Measurements from ENCODE around the gene HAND2.

Gene HAND2

GRCh38 chr4:173529477-173530325 lies at the start of gene HAND2:
TSS of gene HAND2 (minus strand) at chr4:173530229. CDS start at chr4:173529289, 940 bp downstream.
- FAIRE-seq: no peak

DNA sequence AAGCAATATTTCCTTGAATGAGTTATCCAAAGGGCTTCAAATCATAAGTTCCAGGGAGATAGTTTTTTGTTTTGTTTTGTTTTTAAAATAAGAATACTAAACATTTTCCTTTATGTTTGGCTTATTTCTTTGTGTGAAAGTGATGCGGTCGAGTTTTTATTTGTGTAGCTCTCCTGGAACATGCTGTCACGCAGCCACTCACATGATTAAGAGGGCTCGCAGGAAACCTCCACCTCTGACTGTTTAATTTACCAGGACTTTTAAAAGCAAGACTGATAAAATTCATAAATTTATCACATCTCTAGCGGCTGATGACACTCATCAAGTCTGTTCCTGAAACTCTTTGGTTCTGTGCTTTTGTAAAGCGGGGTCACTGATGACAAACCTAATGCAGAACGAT lies 48.9 kb upstream of the HAND2 start:
- FAIRE-seq: no peak

GRCh38 chr4:173577963-173578362 lies 47.9 kb upstream of the HAND2 start:
- FAIRE-seq: peak; percentile 91

GRCh38 chr4:173575482-173576152 lies 45.6 kb upstream of the HAND2 start:
- peak; percentile 86 for FAIRE-seq

DNA sequence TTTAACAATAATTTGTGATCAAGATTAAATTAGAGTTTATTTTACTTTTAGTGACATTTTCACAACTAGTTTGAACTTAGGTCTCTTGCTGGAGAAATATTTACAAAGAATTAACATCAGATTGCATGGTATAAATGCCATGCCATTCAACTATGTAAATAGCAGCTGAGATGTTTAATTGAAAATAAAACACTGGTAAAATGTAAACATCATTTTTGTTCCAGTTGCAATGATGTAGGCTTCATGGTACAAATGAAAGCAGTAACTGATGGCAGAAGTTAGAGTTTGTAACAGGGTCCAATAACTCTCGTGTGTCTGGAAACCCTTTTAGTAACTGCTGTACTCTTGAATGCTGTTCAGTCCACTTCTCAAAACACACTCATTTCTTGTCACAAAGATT lies 43.7 kb upstream of the HAND2 start:
- no peak for FAIRE-seq

DNA sequence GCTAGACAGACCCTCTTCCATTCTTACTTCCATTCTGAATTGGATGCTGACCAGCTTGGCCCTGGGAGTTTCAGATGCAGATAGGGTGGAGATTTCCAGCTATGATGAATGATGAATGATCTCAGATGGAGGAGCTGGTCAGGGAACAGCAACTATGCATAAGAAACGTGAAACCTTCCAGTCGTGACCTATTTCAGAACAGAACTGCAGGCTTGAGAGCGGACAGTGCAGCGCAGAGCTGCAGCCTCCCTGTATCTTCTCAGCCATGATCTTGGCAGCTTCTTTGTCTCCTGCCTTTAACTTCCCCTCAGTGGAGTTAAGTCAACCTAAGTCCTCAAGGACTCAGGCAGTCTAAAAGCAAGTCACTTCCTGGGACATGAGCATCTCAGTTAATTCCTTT lies 43.3 kb upstream of the HAND2 start:
- no peak for FAIRE-seq

GRCh38 chr4:173572493-173573129 lies 42.6 kb upstream of the HAND2 start:
- no peak for FAIRE-seq

DNA sequence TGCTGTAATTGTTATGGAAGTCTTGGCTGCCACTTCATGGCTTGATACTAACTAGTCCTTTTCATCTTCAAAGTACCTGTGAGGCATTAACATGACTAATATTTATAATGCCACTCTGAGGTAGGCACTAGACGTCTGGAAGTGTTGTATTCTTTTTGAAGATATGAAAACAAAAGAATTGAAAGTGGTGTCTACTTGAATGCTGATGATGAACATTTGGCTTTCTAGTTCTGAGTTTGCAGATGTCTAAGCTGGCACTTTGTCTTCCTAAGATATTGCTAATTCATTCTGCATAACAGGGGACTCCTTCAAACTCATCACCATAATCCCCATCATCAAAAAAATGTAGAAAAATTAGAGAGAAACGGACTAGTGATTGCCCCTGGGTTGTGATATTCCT lies 41.6 kb upstream of the HAND2 start:
- no peak for FAIRE-seq

GRCh38 chr4:173565281-173565680 lies 35.3 kb upstream of the HAND2 start:
- no peak for FAIRE-seq

GRCh38 chr4:173564461-173564860 lies 34.4 kb upstream of the HAND2 start:
- FAIRE-seq: no peak

DNA sequence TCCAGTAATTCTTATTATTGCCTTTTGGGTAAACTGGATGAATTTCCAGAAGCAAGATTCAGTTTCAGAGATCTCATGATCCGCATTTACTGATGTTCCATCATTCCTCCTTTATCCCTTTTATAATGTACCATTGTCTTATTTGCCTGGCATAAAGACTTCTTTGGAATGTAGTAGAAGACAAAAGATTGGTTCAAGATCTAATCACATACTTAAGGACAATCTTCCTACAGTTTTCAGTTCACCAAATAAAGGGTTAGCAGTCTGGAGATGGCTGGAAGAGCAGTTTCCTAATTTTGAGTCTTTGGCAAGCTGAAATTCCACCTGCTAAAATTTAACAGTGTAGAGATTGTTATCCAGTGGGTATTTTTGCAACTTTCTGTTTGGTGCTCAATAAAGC lies 30.9 kb upstream of the HAND2 start:
- FAIRE-seq: no peak

- FAIRE-seq: no peak
These were observed 26.5 kb upstream of the HAND2 start for GRCh38 chr4:173556398-173557131.

GRCh38 chr4:173547889-173548288 lies 17.9 kb upstream of the HAND2 start:
- FAIRE-seq: no peak

- no peak for FAIRE-seq
These were observed 16.7 kb upstream of the HAND2 start for GRCh38 chr4:173546776-173547175.

DNA sequence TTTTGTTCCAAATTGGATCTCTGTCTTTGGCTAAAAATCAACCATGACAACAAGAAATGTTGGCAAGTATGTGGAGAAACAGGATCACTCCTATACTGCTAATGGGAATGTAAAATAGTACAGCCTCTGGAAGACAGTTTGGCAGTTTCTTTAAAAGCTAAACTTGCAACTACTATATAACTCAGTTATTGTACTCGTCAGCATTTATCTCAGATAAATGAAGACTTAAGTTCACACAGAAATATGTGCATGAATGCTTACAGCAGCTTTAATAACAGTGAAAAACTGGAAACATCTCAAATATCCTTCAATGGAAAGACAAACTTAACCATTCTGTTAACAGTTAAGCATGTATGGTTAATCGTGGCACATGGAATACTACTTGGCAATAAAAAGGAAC lies 15.4 kb upstream of the HAND2 start:
- FAIRE-seq: no peak

DNA sequence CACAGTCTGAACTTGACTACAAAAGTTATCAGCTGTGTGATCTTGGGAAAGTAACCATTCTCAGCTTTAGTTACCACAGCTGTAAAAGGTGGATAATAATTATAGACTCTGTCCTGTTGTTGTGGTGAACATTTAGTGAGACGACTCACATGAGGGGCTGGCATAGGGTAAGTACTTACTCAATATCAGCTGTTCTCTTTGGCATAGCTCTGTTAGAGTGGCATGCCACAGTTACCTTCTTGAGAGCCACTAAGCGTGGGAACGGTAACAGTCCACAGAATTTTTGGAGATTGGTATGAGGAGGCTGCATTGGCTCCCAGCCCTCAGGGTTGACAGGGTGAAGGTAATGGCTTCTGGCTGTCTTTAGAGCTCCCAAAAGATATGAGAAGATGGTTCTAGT lies 13.2 kb upstream of the HAND2 start:
- no peak for FAIRE-seq

DNA sequence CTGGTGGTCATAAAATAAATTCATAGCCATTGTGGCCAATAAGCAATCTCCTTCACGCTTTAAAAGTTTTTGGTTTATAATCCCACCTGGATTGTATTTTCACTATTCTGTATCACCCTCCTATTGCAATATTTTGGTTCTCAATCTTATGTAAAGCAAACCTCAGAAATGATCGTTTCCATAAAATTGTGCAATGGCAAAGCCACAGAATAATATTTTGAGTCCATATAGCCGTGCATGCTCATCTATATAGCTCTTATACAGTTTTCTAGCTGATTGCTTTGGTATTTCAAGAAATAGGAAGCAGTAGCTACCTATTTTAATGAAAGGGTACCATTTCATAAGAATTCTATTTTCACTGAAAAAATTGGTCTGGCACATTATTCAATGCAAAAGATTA lies 10.0 kb upstream of the HAND2 start:
- FAIRE-seq: no peak

- FAIRE-seq: no peak
These were observed 8.9 kb upstream of the HAND2 start for GRCh38 chr4:173538909-173539445.

DNA sequence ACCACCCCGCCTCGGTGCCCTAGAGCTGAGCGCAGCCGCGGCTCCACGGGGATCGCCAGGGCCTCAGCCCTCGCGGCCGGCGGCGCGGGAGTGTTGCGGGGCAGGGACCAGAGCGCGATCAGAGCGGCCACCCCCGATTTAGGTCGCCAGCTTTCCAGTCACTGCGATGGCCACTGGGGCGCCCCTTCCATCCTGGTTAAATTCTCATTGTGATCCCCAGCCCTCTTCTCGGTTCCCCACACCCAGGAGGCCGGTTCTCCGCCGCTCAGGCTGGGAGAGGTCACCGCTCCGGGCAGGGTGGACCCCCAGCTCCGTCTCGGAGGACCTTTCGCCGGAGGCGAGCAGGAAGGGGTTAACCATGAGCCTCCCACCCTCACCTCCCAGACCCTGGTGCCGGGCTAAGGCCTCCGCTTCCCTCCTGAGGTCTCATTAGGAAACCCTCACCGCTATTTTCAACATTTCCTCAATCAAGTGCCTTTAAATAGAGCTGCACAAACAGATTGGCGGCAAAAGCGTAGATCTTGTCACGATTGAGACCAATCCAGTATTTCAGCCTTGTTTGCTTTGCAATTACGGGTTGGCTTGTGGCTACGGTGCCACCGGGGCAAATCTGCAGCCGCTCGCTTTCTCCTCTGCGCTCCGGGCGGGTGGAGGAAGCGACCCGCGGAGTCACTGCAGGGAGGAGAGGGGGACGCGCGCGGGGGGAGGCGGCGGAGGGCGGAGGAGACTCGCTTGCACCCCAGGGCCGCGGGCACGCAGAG lies 8.3 kb upstream of the HAND2 start:
- FAIRE-seq: no peak

- FAIRE-seq: no peak
These were observed 7.7 kb upstream of the HAND2 start for GRCh38 chr4:173537613-173538147.

DNA sequence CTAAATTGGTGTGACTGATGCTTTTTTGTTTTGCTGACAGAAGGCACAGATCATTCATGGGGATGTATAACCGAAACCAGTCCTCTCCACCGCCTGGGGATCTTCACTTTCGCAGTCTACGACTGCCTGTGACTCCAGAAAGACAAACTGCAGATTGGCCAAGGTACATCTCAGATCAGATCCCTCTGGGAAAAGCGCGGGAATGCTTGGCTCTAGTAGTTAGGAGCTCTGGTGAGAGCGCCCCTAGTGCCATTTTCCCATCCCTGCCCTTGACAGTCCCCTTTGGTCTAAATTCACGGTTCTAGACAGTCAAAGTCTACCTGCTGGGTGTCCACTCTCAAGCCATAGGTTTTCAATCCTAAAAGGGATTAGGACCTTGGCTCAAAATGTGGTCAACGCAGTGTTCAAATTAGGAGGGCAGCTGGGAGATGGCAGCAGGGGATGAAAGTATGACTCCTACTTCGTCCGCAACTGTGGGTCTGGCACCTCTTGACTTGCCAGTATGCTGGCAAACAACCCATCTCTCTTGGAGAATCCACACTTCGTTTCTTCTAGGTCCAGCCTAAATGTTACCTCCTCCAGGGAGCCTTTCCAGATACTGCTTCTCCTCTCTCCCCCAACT lies 6.9 kb upstream of the HAND2 start:
- no peak for FAIRE-seq

Measured in endometrium (tissue), 2 donors.